Measurements from ENCODE around the gene FOXD1.
"Not testable (repeated sequence)": the region's sequence is repeated elsewhere in the genome, so short reads cannot be mapped to it uniquely, and the experiment has no call there.

FOXD1 gene

GRCh38 chr5:73472116-73472515 lies 23.5 kb upstream of the FOXD1 start:
- no peak overlapping the region for H3K4me3 ChIP-seq (ENCODE audit: low read depth, low read length)
- TF ChIP-seq CTCF (IDR thresholded peaks at IDR 0.05; ENCODE audit: insufficient read depth, low read length, missing control alignments), result no peak
- ChIA-PET POLR2A (no interaction called here), CTCF (interaction anchor here (0.7 to 2.6 kb wide), 6 partner anchors 9 to 170 kb away, joined by 3 to 10 read pairs (median 4); no protein-coding TSS in a partner anchor)
- DNase-seq (ENCODE audit: low read depth, low spot score), result no peak

- POLR2A ChIA-PET, result no interaction called here
These were observed 23.1 kb upstream of the FOXD1 start for GRCh38 chr5:73471654-73472053.

GRCh38 chr5:73469878-73470277 lies 21.3 kb upstream of the FOXD1 start:
- ChIA-PET POLR2A (no interaction called here), CTCF (interaction anchor here (2.0 kb wide), 1 partner anchor 16 kb away, joined by 6 read pairs; no protein-coding TSS in a partner anchor)
- no peak for TF ChIP-seq CTCF (IDR thresholded peaks at IDR 0.05; ENCODE audit: insufficient read depth, low read length, missing control alignments)
- no peak for DNase-seq (ENCODE audit: low read depth, low spot score)
- H3K4me3 ChIP-seq (ENCODE audit: low read depth, low read length), result no peak overlapping the region

More at GRCh38 chr5:73471654-73472053, 23.1 kb upstream of the FOXD1 start:
- no peak for DNase-seq (ENCODE audit: low read depth, low spot score)
- CTCF ChIA-PET, result interaction anchor here (0.9 to 2.6 kb wide), 6 partner anchors 9 to 169 kb away, joined by 3 to 10 read pairs (median 4); no protein-coding TSS in a partner anchor
- H3K4me3 ChIP-seq (ENCODE audit: low read depth, low read length), result no peak overlapping the region
- no peak for TF ChIP-seq CTCF (IDR thresholded peaks at IDR 0.05; ENCODE audit: insufficient read depth, low read length, missing control alignments)

GRCh38 chr5:73468638-73469037 lies 20.1 kb upstream of the FOXD1 start:
- CTCF ChIA-PET, result interaction anchor here (2.7 kb wide), 1 partner anchor 14 kb away, joined by 12 read pairs; no protein-coding TSS in a partner anchor
- POLR2A ChIA-PET; H3K4me3 ChIP-seq (ENCODE audit: low read depth, low read length); DNase-seq (ENCODE audit: low read depth, low spot score): not testable (repeated sequence)

GRCh38 chr5:73464016-73464745 lies 15.6 kb upstream of the FOXD1 start:
- no peak for DNase-seq (ENCODE audit: low read depth, low spot score)
- TF ChIP-seq CTCF (IDR thresholded peaks at IDR 0.05; ENCODE audit: insufficient read depth, low read length, missing control alignments), result no peak
- ChIA-PET CTCF (interaction anchor here (0.6 to 4.2 kb wide), 9 partner anchors 10 to 248 kb away, joined by 3 to 22 read pairs (median 3); partner anchors contain the start of gene BTF3), POLR2A (no interaction called here)
- H3K4me3 ChIP-seq (ENCODE audit: low read depth, low read length), result no peak overlapping the region

GRCh38 chr5:73460133-73460532 lies 11.6 kb upstream of the FOXD1 start:
- POLR2A ChIA-PET, result no interaction called here
- no peak for DNase-seq (ENCODE audit: low read depth, low spot score)
- TF ChIP-seq CTCF (IDR thresholded peaks at IDR 0.05; ENCODE audit: insufficient read depth, low read length, missing control alignments), result no peak
- H3K4me3 ChIP-seq (ENCODE audit: low read depth, low read length), result no peak overlapping the region
- CTCF ChIA-PET, result interaction anchor here (1.0 to 4.2 kb wide), 4 partner anchors 9 to 244 kb away, joined by 3 to 14 read pairs (median 5); no protein-coding TSS in a partner anchor
